HG03060 (cell line): Measurements from ENCODE around the gene ALK.

Source experiments
- ATAC-seq: cut with Tn5 transposase; IDR thresholded peaks from one replicate; pipeline ENCODE4 v1.9.1; 2021; ENCODE audit warnings: low read depth, moderate number of reproducible peaks; ENCODE audit not compliant: unreplicated experiment

Gene ALK

GRCh38 chr2:29799628-29800027 is 121.8 kb downstream of the ALK start:
- ATAC-seq = no peak

- no peak for ATAC-seq
Observed at GRCh38 chr2:29797916-29798315, 123.5 kb downstream of the ALK start.

GRCh38 chr2:29796446-29796845 is 124.9 kb downstream of the ALK start:
- no peak for ATAC-seq

- no peak for ATAC-seq
Observed at GRCh38 chr2:29789911-29790485, 131.4 kb downstream of the ALK start.

GRCh38 chr2:29787473-29788465 is 133.6 kb downstream of the ALK start:
- ATAC-seq = no peak

GRCh38 chr2:29786361-29786760 is 135.0 kb downstream of the ALK start:
- ATAC-seq = no peak

- no peak for ATAC-seq
Observed at GRCh38 chr2:29783666-29784065, 137.7 kb downstream of the ALK start.

- ATAC-seq = no peak
Observed at GRCh38 chr2:29782549-29783458, 138.6 kb downstream of the ALK start.

- ATAC-seq = no peak
Observed at GRCh38 chr2:29782087-29782486, 139.3 kb downstream of the ALK start.

- ATAC-seq = no peak
Observed at GRCh38 chr2:29780906-29781305, 140.5 kb downstream of the ALK start.

- no peak for ATAC-seq
Observed at GRCh38 chr2:29777161-29777560, 144.2 kb downstream of the ALK start.

- no peak for ATAC-seq
Observed at GRCh38 chr2:29776406-29776805, 145.0 kb downstream of the ALK start.

GRCh38 chr2:29775937-29776336 is 145.4 kb downstream of the ALK start:
- ATAC-seq = no peak

GRCh38 chr2:29774624-29775023 is 146.8 kb downstream of the ALK start:
- no peak for ATAC-seq

GRCh38 chr2:29770846-29771245 is 150.5 kb downstream of the ALK start:
- no peak for ATAC-seq

GRCh38 chr2:29769847-29770246 is 151.5 kb downstream of the ALK start:
- no peak for ATAC-seq

GRCh38 chr2:29767606-29768335 is 153.6 kb downstream of the ALK start:
- ATAC-seq = no peak

GRCh38 chr2:29766191-29766590 is 155.2 kb downstream of the ALK start:
- ATAC-seq = no peak

- no peak for ATAC-seq
Observed at GRCh38 chr2:29765721-29766120, 155.7 kb downstream of the ALK start.

- no peak for ATAC-seq
Observed at GRCh38 chr2:29763371-29763770, 158.0 kb downstream of the ALK start.
